KG1 (cell line): ENCODE results near the gene SMURF2.

Source experiments
- DNase-seq: peaks from one replicate; lab custom pipeline; 2025; lab: John Stamatoyannopoulos, UW

Gene SMURF2

GRCh38 chr17:64537488-64537887 is 124.6 kb downstream of the SMURF2 start:
- DNase-seq, result no peak

DNA sequence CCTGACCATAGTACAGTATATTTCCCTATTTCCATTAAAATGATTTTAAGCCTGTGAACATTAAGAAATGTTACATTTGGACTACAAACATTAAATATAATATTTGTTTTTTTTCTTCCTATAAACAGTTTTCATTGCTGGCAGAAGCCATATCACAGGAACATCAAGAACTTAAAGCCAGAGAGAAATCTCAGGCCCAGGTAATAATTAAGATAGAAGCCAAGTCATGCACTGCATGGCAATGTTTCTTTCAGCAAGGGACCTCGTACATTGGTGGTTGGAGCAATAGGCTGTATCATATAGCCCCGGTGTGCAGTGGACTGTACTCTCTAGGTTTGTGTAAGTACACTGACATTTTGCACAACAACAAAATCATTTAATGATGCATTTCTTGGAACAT is 125.2 kb downstream of the SMURF2 start:
- no peak for DNase-seq

DNA sequence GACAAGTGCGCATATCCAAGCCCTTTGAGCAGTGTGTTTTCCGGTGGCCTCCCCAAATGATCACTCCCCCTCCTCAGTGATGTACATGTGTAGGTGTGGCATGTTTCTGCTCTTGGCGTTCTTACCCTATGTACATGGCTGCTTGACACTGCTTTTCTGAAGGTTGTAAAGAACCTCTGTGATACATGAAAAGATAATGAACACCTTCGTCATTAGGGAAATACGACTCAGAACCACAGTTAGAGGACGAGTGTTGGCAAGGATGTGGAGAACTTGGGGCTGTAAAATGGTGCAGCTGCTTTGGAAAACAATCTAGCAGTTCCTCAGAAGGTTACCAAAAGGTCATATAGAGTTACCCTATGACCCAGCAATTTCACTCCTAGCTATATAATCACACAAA is 126.8 kb downstream of the SMURF2 start:
- no peak for DNase-seq

GRCh38 chr17:64534187-64534586 is 127.9 kb downstream of the SMURF2 start:
- DNase-seq, result no peak

GRCh38 chr17:64533784-64534183 is 128.3 kb downstream of the SMURF2 start:
- DNase-seq, result no peak

- DNase-seq, result no peak
Observed at GRCh38 chr17:64532409-64532808, 129.7 kb downstream of the SMURF2 start.

DNA sequence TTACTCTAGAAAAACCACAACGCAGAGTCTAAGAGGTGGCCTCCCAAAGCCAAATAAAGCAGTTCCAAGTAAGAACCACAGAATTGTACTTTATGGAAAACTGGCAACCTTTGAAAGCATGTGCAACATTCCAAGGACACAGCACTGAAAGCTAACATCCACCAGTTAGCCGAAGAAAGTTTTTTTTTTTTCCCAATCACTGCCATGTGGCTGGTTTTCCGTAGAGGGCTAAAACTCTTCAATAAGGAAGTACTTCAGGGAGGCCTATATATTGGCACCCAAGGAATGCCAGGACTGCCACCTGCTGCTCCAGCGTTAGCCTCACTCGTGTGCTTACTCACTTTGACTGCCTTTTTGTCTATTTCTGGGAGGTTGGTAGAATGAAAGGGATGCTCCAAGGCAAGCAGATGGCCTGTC is 130.1 kb downstream of the SMURF2 start:
- DNase-seq, result no peak

- no peak for DNase-seq
Observed at GRCh38 chr17:64529221-64529620, 132.9 kb downstream of the SMURF2 start.

DNA sequence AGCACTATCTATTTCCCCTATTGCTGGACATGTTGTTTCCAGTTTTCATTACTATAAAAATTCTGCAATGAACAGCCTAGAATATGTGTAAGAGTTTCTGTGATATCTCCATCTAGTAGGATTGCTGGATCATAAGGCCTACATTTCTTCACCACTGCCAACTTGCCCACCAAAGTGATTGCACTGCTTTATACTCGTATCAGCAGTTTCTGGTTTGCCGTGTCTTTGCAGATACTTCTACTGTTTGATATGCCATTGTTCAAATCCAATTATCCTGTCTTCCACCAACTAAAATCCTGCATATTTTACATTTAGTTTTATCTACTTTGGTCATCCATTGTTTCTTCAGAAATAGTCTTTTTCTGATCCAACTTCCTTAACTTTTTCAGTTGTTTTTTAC is 134.2 kb downstream of the SMURF2 start:
- no peak for DNase-seq

DNA sequence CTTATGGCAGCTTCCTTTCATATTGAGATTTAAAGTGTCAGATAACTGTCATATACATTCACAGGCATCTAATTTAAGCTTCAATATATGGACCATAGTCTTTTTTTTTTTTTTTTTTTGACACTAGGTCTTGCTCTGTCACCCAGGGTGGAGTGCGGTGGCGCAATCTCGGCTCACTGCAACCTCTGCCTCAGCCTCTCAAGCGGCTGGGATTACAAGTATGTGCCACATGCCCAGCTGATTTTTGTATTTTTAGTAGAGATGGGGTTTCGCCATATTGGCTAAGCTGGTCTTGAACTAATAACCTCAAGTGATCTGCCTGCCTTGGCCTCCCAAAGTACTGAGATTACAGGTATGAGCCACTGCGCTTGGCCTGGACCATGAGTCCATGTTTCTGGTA is 141.7 kb downstream of the SMURF2 start:
- no peak for DNase-seq

DNA sequence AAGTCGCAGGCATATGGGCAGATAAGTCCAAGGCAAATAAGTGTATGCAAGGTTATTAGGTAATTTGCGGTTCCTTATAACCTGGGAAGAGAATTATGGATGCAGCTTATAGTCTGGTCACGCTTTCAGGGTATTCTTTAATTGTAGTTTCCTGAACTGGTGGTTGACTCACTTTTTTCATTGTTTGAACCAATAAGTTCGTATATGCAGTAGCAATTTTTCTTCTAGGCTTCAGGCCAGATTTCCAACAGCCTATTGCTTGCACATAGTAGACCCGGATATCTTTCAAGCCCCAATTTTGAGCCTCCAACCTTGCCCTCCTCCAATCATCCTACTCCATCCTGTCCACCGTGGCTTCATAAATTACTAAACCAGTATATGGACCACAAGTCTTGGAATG is 142.5 kb downstream of the SMURF2 start:
- no peak for DNase-seq

DNA sequence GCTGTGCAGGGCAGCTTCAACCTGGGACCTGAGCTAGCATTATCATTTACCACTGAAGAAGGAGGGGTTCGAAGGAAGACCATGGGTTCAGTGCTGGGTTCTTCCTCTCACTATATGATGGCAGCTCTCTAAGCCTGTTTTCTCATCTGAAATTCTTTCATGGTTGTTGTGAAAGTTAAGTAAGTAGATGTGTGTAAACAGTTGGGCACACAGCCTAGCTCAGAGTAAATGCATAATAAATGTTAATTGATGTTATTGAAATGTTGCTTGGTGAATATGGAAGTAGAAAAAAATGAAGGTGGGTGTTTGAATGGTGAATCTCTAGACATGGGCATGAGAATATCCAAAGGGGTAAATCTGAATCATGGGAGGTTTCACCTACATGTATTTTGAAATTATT is 146.3 kb downstream of the SMURF2 start:
- DNase-seq, result no peak

DNA sequence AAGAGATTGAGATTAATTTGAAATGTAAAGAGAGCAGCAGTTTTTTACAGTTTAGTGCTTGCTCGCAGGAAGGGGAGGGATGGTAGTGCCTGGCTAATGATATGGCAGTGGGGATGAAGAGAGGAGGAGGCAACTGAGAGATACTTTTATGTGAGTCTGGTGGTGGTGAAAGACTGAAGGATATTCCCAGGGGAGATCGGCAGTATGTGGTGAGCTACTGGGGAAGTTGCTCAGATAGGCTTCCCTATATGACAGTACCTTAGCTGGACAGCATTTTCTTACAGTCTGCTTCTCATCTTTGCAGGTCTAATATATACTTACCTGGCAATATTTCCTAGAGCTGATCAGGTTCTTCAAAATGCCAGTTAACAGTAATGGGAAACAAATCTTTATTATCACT is 146.7 kb downstream of the SMURF2 start:
- DNase-seq, result no peak

DNA sequence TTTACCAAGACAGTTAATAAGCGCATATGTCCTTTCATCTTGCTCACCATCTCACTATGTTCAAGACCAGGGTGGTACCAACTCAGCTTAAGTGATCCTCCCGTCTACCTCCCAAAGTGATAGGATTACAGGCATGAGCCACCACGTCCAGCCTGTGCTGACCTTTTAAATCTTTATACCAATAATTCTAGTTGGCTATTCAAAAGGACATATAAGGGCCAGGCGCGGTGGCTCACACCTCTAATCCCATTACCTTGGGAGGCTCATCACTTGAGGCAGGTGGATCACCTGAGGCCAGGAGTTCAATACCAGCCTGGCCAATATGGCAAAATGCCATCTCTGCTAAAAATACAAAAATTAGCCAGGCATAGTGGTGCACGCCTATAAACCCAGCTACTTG is 152.9 kb downstream of the SMURF2 start:
- DNase-seq, result no peak

DNA sequence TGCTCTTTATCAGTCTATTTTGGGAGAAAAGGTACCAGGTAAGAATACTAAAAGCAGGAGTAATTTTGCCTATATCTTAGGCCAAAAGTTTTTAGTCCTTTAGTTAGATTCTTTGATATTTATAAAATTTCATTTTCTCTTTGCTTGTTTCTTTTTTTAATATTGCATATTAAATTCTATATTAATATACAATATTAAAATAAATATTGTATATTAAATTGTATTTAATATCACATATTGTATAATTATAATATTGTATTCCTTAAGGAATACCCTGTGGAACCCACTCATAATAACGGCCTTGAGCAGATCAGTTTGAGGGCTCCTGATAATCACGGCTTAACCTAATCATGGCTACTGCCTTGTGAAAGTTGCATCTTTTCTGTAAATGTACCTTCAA is 153.4 kb downstream of the SMURF2 start:
- DNase-seq, result no peak

- no peak for DNase-seq
Observed at GRCh38 chr17:64507413-64507782, 154.7 kb downstream of the SMURF2 start.

- peak; percentile 97 for DNase-seq
Observed at GRCh38 chr17:64506576-64507412, 155.3 kb downstream of the SMURF2 start, which contains the start of gene CEP95. Gene CEP95, plus strand, starts transcription at chr17:64506977. Its CDS starts 121 bp downstream, at chr17:64507098.

DNA sequence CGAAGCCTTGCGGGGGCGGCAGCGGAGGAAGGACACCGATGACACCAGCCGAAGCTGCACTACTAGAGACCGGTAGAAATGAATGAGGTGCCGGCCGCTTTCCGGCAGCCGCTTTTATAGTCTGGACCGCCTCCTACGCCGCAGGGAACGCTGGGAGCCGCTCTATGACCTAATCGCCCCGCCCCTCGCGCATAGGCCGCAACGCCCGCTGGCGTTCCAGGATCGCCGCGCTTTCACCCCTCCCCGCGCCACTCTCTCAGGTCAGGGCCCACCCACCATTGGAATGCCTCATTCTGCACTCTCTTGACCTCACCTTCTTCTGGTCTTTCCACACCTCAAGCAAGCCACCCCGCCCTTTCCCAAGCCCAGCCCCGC is 155.9 kb downstream of the SMURF2 start, which contains the start of gene DDX5:
Gene DDX5, minus strand, starts transcription at position 89 of the 375 bp plus-strand sequence. CDS start 170 bp downstream, outside the sequence.
- DNase-seq, result peak; percentile 93

DNA sequence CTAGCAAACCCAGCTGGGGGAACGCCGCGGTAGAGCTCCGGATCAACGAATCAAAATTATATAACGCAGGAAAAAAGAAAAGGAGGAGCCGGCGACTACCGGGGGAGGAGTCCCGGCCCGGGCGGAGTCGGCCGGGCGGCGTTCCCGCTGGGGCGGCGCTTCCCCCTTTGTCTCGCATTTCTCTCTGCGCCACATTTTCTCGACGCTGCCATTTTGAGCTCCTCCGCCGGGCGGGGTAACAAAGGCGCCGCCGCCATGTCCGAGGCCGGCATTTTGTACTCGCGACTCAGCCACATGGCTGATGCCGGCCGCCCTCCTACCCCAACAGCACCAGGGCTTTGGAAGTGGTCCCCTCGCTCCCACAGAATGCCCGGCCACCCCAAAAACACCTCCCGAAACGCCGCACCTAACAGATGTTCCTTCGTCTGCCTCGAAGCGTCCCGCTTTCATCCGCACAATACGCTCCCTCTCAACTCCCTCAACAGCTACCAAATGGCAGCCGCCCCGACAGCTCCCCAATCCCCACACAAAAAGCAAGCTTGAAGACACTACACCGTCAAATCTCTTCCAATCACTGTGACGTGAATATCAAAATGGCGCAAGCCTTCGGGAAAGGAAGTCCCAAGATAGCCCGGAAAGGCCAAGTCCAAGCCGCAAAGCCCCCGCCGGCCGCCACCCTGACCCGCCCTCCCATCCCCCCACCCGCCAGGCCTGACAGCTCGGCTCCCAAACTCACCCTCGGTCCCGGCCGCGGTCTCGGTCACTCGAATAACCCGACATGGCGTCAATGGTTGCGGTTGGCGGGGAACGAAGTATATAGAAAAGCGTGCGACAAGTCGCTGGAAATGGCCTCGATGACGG is 156.5 kb downstream of the SMURF2 start:
- DNase-seq, result peak; percentile 54

DNA sequence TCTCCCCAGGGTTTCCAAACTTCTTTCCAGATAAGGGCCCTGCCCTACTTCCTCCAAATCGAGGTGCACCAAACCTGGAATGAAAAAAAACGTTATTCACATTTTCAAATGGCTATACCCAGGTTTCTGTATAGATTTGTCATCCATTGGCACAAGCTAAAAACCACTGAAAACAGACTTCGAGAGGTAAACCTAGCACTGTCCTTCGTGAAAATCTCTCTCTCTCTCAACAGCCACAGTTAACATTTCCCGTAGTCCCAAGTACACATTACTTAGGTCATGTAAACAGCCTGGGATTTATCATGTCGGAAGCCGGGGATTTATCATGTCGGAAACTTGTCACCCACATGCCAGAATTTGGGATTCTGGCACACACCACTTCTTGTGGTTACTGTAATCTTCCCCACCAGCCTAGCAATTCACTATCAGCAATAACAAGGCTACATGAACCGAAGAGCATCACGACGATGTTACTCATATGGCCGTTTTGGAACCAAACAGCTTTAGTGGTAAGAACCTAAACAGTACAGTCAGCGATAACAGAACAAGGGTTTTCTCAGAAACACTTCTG is 157.3 kb downstream of the SMURF2 start:
- DNase-seq, result no peak

DNA sequence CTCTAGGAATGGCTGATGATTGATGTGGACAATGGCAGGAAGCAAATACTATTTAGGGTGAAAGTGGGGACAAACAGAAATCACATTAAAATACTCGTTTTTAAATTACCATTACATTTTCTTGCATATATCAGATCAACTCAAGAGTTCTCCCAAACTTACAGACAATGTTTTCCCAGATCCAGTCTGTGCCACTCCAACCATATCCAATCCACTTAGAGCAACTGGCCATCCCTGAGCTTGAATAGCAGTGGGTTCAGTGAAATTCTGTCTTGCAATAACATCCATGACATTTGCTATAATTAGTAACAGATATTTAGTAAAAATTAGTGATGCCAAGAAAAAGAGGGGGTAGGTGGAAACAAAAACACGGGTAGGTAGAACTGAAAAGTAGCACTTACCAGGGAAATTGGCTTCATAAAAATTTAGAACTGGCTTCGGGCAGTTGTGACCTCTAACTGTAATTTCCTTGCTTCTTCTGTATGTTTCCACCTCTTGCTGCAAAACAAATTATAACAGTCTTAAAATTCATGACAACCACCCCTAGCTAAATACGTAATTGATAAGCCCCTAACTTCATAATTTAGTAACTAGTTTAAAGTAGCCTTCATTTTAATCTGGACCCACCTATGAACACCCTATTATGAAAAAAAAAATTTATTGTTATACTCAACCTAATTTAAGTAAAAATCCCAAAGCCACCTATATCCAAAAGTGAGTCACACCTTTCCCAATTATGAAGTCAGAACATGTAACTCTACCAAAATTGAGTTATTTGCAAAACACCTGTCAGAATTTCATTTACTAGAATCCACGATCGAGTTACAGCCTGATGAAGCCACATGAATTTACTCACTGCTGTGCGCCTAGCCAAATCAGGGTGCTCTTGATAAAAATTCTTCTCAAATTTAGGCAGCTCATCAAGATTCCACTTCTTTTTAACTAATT is 158.0 kb downstream of the SMURF2 start:
- DNase-seq, result no peak

- no peak for DNase-seq
Observed at GRCh38 chr17:64503341-64503740, 158.8 kb downstream of the SMURF2 start.
